Muscle of leg (tissue), 11 donors: ENCODE data around the gene ZBTB44. TPM values are rescaled to one million over a fixed set of nuclear protein-coding genes. Genes with fewer than 3 reads are reported as not detected.
"Not testable (repeated sequence)": the region's sequence is repeated elsewhere in the genome, so short reads cannot be mapped to it uniquely, and the experiment has no call there.

Experiments used
- DNase-seq: peaks from one replicate; pipeline ENCODE4 v3.0.0; 2013
- H3K27ac ChIP-seq: one replicate; pipeline ENCODE4 v1.5.1; 2013; ENCODE audit warnings: mild to moderate bottlenecking, low read length, control low read depth
- H3K27me3 ChIP-seq: one replicate; pipeline ENCODE4 v1.6.1; 2013; ENCODE audit warnings: low read length; ENCODE audit not compliant: control insufficient read depth, insufficient read depth
- H3K36me3 ChIP-seq: one replicate; pipeline ENCODE4 v1.6.1; 2013; ENCODE audit warnings: low read length; ENCODE audit not compliant: control insufficient read depth, insufficient read depth
- H3K4me1 ChIP-seq: one replicate; pipeline ENCODE4 v1.6.1; 2013; ENCODE audit warnings: low read length; ENCODE audit not compliant: control insufficient read depth, insufficient read depth
- H3K4me3 ChIP-seq: one replicate; pipeline ENCODE4 v1.5.1; 2013; ENCODE audit warnings: low read length, control low read depth
- H3K9me3 ChIP-seq: replicated peaks from 2 replicates; pipeline ENCODE4 v1.6.1; 2013; ENCODE audit warnings: low read depth, low read length; ENCODE audit not compliant: control insufficient read depth
- WGBS: methylation state at CpG from one replicate; pipeline ENCODE4 v1.1.5; 2013; ENCODE audit warnings: missing lambda C conversion rate; ENCODE audit not compliant: insufficient coverage; 5-methylcytosine and 5-hydroxymethylcytosine counted together
- polyA plus RNA-seq, 8 donors: library from polyadenylated mRNA; unstranded; fragments of 120-200 nt; gene quantifications; one replicate each; pipeline versions ENCODE4 v1.2.1 to v1.2.3, GENCODE V29; 2013; ENCODE audit warnings: inconsistent platforms in 1 of 8, low replicate concordance in 1 of 8; ENCODE audit not compliant: insufficient read length in 8 of 8, insufficient read depth in 1 of 8
- total RNA-seq: library from RNA; stranded (reverse); fragments of 120-200 nt; gene quantifications from one replicate; pipeline ENCODE4 v1.2.4, GENCODE V29; 2013

The ZBTB44 gene
- total and polyA plus RNA-seq, 9 donors = 18.3 to 37.0 (median 22.8) TPM

DNA sequence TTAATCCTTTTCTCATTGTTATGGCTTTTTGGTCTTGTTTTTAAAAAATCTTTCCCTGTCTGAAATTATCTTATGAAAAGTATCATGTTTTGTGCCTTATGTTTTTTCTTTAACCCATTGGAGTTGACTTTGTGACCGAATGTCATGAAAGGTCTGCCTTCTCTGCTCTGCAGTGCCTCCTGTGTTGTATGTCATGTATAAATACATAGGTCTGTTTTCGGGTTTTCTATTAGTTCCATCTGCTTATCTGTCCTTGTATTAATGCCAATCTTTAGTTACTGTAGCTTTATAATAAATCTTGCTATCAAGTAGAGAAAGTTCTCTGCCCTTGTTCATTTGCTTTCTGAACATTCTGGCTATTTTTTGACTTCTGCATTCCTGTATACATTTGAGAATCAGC, 73.0 kb downstream of the ZBTB44 start:
- no CpG with 5 or more reads among the region's 2 CpGs for WGBS
- no peaks in the 10 kb centered on the region for H3K27me3 ChIP-seq
- H3K36me3 ChIP-seq = peaks cover 1% of the 10 kb centered on the region
- no peak for DNase-seq
- no peaks in the 10 kb centered on the region for H3K4me1 ChIP-seq
- no peaks in the 10 kb centered on the region for H3K9me3 ChIP-seq
- H3K4me3 ChIP-seq = no peak overlapping the region
- H3K27ac ChIP-seq = no peak overlapping the region

- Histone ChIP-seq H3K27ac (no peak overlapping the region), H3K27me3 (no peaks in the 10 kb centered on the region), H3K36me3 (peaks cover 9% of the 10 kb centered on the region), H3K4me3 (no peak overlapping the region), H3K4me1 (no peaks in the 10 kb centered on the region), H3K9me3 (no peaks in the 10 kb centered on the region)
- no CpG with 5 or more reads among the region's 6 CpGs for WGBS
- DNase-seq = no peak
Measured at GRCh38 chr11:130237282-130238006, 77.3 kb downstream of the ZBTB44 start.

DNA sequence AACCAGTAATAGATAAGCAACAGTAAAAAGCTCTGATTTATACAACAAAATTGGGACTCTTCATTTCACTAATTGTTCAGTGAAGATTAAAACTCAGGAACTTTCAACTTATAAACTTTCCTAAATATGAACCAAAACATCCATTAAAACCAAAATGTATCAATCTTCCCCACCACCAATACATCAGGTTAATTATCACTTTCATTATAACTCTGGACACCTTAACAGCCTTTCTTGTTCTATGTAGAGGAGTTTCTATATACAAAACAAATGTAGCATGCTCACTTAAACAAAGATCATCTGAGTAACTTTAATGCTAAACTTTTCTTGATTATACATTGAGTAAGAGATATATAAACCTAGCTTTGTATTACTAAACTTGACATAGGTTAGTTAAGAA, 80.4 kb downstream of the ZBTB44 start:
- no peaks in the 10 kb centered on the region for H3K4me1 ChIP-seq
- peaks cover 9% of the 10 kb centered on the region for H3K36me3 ChIP-seq
- no peaks in the 10 kb centered on the region for H3K9me3 ChIP-seq
- no peaks in the 10 kb centered on the region for H3K27me3 ChIP-seq
- no peak overlapping the region for H3K27ac ChIP-seq
- no peak overlapping the region for H3K4me3 ChIP-seq
- DNase-seq = no peak

GRCh38 chr11:130233888-130234287, 80.8 kb downstream of the ZBTB44 start:
- H3K27me3 ChIP-seq, H3K4me1 ChIP-seq, H3K9me3 ChIP-seq, H3K4me3 ChIP-seq, DNase-seq, H3K27ac ChIP-seq, H3K36me3 ChIP-seq: not testable (repeated sequence)
- no CpG with 5 or more reads among the region's 3 CpGs for WGBS

DNA sequence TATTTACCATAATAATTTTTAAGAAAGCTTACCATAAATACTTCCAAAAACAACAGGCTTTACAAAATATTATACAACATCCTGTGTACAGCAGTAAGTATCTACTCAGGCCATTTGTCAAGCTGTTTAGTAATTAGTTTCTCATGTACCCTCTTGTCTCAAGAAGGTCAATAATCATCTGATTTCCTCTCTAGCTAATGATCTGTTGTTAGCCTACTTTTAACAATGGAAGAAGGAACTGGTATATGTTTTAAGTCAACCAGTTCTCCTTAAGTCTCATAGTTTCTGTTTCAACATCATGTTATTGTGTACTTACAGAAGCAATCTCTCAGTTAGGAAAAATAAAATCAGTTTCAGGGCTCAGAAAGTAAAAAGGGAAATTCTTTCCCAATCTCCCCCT, 81.2 kb downstream of the ZBTB44 start:
- H3K4me3 ChIP-seq, DNase-seq, H3K9me3 ChIP-seq, H3K27me3 ChIP-seq, H3K36me3 ChIP-seq, H3K27ac ChIP-seq, H3K4me1 ChIP-seq: not testable (repeated sequence)

GRCh38 chr11:130227373-130227772, 87.3 kb downstream of the ZBTB44 start:
- no peaks in the 10 kb centered on the region for H3K9me3 ChIP-seq
- 61% methylated on average over 3 of the region's 4 CpGs for WGBS

DNA sequence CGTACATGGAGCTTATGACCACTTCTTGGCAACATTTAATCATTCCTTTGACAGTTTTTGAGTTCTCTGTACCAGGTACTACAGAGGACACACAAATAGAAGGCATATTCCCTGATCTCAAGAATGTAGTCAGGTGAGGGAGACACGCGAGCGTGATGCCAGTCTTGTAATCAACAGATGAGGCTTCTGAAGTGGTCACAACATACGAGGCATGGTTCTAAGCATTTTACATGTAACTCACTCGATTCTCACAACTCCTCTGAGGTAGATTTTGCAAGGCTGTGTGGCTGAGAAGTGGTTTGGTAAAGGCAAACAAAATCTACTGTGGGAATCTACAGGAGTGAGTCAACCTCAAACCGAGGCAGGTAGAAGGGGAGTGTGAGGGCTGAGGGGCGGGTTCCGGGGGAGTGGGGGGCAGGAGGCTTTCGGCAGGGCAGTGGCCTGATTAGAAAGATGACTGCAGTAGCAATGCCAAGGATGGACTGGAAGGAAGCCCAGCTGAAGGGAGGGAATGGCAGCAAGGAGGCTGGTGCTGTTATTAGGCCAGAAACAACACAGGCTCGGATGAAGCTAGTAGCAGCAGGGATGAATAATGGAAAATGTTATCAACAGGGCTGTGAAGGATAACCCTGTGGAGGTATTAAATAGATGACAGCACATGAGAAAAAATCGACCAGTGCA, 91.3 kb downstream of the ZBTB44 start:
- no peaks in the 10 kb centered on the region for H3K27me3 ChIP-seq
- H3K4me1 ChIP-seq = no peaks in the 10 kb centered on the region
- DNase-seq = no peak
- H3K36me3 ChIP-seq = no peaks in the 10 kb centered on the region
- H3K27ac ChIP-seq = no peak overlapping the region
- no peaks in the 10 kb centered on the region for H3K9me3 ChIP-seq
- no peak overlapping the region for H3K4me3 ChIP-seq
- WGBS = 83% methylated on average over 8 of the region's 12 CpGs

More at GRCh38 chr11:130227373-130227772, 87.3 kb downstream of the ZBTB44 start:
- Histone ChIP-seq H3K4me3 (no peak overlapping the region), H3K36me3 (no peaks in the 10 kb centered on the region), H3K27ac (no peak overlapping the region), H3K27me3 (no peaks in the 10 kb centered on the region), H3K4me1 (no peaks in the 10 kb centered on the region)
- no peak for DNase-seq

- no peak overlapping the region for H3K27ac ChIP-seq
- H3K36me3 ChIP-seq = no peaks in the 10 kb centered on the region
- H3K4me1 ChIP-seq = peaks cover 6% of the 10 kb centered on the region
- peaks cover 9% of the 10 kb centered on the region for H3K27me3 ChIP-seq
- 82% methylated on average over 11 of the region's 19 CpGs for WGBS
- H3K9me3 ChIP-seq = no peaks in the 10 kb centered on the region
- DNase-seq = no peak
- no peak overlapping the region for H3K4me3 ChIP-seq
Measured at GRCh38 chr11:130220311-130221035, 94.2 kb downstream of the ZBTB44 start.

DNA sequence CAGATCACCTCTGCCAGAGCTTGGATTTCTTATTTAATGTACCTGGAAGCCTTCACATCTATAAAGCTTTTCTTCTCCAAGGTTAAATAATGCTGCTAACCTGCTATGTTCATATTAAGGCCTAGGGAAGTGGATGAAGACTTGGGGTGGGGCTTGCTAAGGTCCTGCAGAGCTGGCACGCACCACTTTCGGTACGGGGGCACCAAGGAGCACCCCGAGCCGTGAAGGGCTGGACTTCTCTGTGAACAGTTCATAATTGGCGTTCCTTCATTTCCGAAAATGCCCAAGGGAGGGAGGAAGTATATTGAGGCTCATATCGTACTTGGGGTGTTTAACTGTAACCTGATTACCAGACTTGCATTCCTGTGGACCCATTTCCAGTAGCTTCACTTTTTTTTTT, 95.6 kb downstream of the ZBTB44 start:
- Histone ChIP-seq H3K27me3 (peaks cover 9% of the 10 kb centered on the region), H3K36me3 (no peaks in the 10 kb centered on the region), H3K4me1 (peaks cover 6% of the 10 kb centered on the region), H3K4me3 (no peak overlapping the region), H3K9me3 (no peaks in the 10 kb centered on the region), H3K27ac (no peak overlapping the region)
- DNase-seq = no peak
- WGBS = 88% methylated on average over 7 of the region's 8 CpGs

- H3K4me3 ChIP-seq = no peak overlapping the region
- no peak for DNase-seq
- no peak overlapping the region for H3K27ac ChIP-seq
- H3K27me3 ChIP-seq = peaks cover 9% of the 10 kb centered on the region
- 93% methylated on average over 14 of the region's 14 CpGs for WGBS
- H3K36me3 ChIP-seq = no peaks in the 10 kb centered on the region
- no peaks in the 10 kb centered on the region for H3K9me3 ChIP-seq
- peaks cover 6% of the 10 kb centered on the region for H3K4me1 ChIP-seq
Measured at GRCh38 chr11:130218501-130219070, 96.1 kb downstream of the ZBTB44 start.
